NB4 (cell line): ENCODE results near the gene PNMA8B.

ENCODE experiments used
- MYC ChIP-seq: IDR thresholded peaks from 2 replicates; pipeline ENCODE4 v1.6.1; 2011; ENCODE audit warnings: low read depth, low read length
- POLR2A ChIP-seq: IDR thresholded peaks from 2 replicates; pipeline ENCODE4 v1.6.1; 2011; ENCODE audit warnings: mild to moderate bottlenecking; ENCODE audit not compliant: insufficient read length; ENCODE audit errors: extremely low read depth
- TF ChIP-seq, protein P1 (sequence below): IDR thresholded peaks from one replicate; pipeline ENCODE4 v1.5.1; 2012; ENCODE audit warnings: low read depth, low read length
- TF ChIP-seq, protein P2 (sequence below): IDR thresholded peaks from 2 replicates; pipeline ENCODE4 v1.6.1; 2011; ENCODE audit warnings: low read depth, low read length

DNA sequence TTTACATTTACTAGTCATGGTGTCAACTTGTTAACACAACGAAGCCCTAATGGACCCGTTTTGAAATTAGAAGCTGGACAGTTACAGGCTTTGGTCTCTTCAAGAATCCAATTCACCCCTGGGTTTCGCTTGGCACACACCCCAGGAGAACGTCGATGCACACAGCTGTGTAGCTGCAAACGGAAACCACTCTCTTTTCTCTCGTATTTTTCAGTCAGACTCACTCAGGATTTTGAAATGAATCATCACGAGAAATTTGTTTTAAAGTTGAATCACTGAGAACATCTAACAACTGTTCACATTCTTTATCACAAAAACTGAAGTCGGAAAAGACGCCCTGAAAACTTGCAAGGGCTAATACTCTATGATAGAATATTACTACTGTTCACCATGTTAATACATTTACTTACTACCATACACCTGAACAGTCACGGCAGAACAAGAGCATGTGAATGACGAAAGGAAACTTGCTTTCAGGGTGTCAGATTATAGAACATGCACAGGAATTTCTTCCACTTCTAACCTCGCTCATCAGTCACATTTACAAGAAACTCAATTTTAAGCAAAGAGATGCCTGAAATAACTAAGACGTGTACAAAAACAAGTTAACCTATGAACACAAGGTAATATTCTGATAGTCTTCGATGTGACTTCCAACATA, 29.0 kb downstream of the PNMA8B start:
- TF ChIP-seq, protein P1, sequence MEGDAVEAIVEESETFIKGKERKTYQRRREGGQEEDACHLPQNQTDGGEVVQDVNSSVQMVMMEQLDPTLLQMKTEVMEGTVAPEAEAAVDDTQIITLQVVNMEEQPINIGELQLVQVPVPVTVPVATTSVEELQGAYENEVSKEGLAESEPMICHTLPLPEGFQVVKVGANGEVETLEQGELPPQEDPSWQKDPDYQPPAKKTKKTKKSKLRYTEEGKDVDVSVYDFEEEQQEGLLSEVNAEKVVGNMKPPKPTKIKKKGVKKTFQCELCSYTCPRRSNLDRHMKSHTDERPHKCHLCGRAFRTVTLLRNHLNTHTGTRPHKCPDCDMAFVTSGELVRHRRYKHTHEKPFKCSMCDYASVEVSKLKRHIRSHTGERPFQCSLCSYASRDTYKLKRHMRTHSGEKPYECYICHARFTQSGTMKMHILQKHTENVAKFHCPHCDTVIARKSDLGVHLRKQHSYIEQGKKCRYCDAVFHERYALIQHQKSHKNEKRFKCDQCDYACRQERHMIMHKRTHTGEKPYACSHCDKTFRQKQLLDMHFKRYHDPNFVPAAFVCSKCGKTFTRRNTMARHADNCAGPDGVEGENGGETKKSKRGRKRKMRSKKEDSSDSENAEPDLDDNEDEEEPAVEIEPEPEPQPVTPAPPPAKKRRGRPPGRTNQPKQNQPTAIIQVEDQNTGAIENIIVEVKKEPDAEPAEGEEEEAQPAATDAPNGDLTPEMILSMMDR: no peak
- TF ChIP-seq POLR2A: no peak
- TF ChIP-seq MYC: no peak
- TF ChIP-seq, protein P2, sequence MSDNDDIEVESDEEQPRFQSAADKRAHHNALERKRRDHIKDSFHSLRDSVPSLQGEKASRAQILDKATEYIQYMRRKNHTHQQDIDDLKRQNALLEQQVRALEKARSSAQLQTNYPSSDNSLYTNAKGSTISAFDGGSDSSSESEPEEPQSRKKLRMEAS: no peak
